Skeletal muscle satellite cell (primary cell): ENCODE measurements around the gene CDK8.

Experiments used
- H3K27me3 ChIP-seq: 2 replicates; pipeline ENCODE4 v1.7.0; 2013; ENCODE audit warnings: low read length; ENCODE audit not compliant: control insufficient read depth, insufficient read depth
- H3K36me3 ChIP-seq: 2 replicates; pipeline ENCODE4 v1.7.0; 2013; ENCODE audit warnings: mild to moderate bottlenecking, control low read depth, low read length; ENCODE audit not compliant: insufficient read depth
- H3K4me1 ChIP-seq: 2 replicates; pipeline ENCODE4 v1.7.0; 2013; ENCODE audit warnings: low read length; ENCODE audit not compliant: control insufficient read depth, insufficient read depth
- H3K4me2 ChIP-seq: 2 replicates; pipeline ENCODE4 v1.7.0; 2013; ENCODE audit warnings: mild to moderate bottlenecking, low read length
- H3K4me3 ChIP-seq: 2 replicates; pipeline ENCODE4 v1.7.0; 2013; ENCODE audit warnings: low read length
- H3K9ac ChIP-seq: 2 replicates; pipeline ENCODE4 v1.7.0; 2013; ENCODE audit warnings: mild to moderate bottlenecking, low read depth, low read length, moderate library complexity
- H3K9me3 ChIP-seq: replicated peaks from 2 replicates; pipeline ENCODE4 v1.7.0; 2013; ENCODE audit warnings: mild to moderate bottlenecking, control low read depth, low read length

The CDK8 gene

GRCh38 chr13:26386026-26386425, 132.1 kb downstream of the CDK8 start:
- Histone ChIP-seq H3K4me2 (no peak overlapping the region), H3K9ac (no peak overlapping the region), H3K27me3 (no peaks in the 10 kb centered on the region), H3K9me3 (no peaks in the 10 kb centered on the region), H3K4me1 (no peaks in the 10 kb centered on the region), H3K4me3 (no peak overlapping the region), H3K36me3 (peaks cover 15% of the 10 kb centered on the region)

GRCh38 chr13:26390203-26390602, 136.3 kb downstream of the CDK8 start:
- Histone ChIP-seq H3K9ac (no peak overlapping the region), H3K36me3 (peaks cover 12% of the 10 kb centered on the region), H3K4me1 (no peaks in the 10 kb centered on the region), H3K4me3 (no peak overlapping the region), H3K27me3 (no peaks in the 10 kb centered on the region), H3K9me3 (no peaks in the 10 kb centered on the region), H3K4me2 (no peak overlapping the region)

- H3K4me3 ChIP-seq, result no peak overlapping the region
- no peaks in the 10 kb centered on the region for H3K27me3 ChIP-seq
- H3K9me3 ChIP-seq, result no peaks in the 10 kb centered on the region
- peaks cover 18% of the 10 kb centered on the region for H3K36me3 ChIP-seq
- no peaks in the 10 kb centered on the region for H3K4me1 ChIP-seq
- H3K4me2 ChIP-seq, result no peak overlapping the region
- H3K9ac ChIP-seq, result no peak overlapping the region
Measured at GRCh38 chr13:26400545-26400944, 146.6 kb downstream of the CDK8 start.

DNA sequence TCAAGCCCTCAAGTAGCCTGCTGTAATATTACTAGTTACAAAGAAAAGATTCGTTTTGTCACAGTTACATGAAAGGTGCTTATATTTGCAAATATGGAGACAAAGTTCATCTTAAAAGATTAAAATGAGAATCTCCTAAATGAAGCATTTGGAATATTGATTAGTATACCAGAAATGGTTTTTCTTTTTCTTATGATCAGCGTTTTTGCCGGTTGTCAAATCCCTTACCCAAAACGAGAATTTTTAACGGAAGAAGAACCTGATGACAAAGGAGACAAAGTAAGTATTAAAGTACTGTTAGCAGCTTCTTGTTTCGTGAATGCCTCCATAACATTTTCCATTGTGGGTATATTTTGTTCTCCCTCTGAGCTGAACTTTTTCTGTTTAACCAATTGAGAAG, 147.1 kb downstream of the CDK8 start:
- Histone ChIP-seq H3K4me2 (no peak overlapping the region), H3K4me3 (no peak overlapping the region), H3K9ac (no peak overlapping the region), H3K27me3 (no peaks in the 10 kb centered on the region), H3K4me1 (no peaks in the 10 kb centered on the region), H3K9me3 (no peaks in the 10 kb centered on the region), H3K36me3 (peaks cover 18% of the 10 kb centered on the region)

- Histone ChIP-seq H3K4me1 (no peaks in the 10 kb centered on the region), H3K27me3 (no peaks in the 10 kb centered on the region), H3K4me3 (no peak overlapping the region), H3K4me2 (no peak overlapping the region), H3K9me3 (no peaks in the 10 kb centered on the region), H3K9ac (no peak overlapping the region), H3K36me3 (peaks cover 18% of the 10 kb centered on the region)
Measured at GRCh38 chr13:26401578-26402021, 147.7 kb downstream of the CDK8 start.

- no peaks in the 10 kb centered on the region for H3K4me1 ChIP-seq
- no peaks in the 10 kb centered on the region for H3K27me3 ChIP-seq
- no peak overlapping the region for H3K4me3 ChIP-seq
- H3K36me3 ChIP-seq, result peaks cover 11% of the 10 kb centered on the region
- H3K9me3 ChIP-seq, result no peaks in the 10 kb centered on the region
- H3K4me2 ChIP-seq, result no peak overlapping the region
- H3K9ac ChIP-seq, result no peak overlapping the region
Measured at GRCh38 chr13:26406791-26407190, 152.9 kb downstream of the CDK8 start.

- no peak overlapping the region for H3K9ac ChIP-seq
- H3K4me1 ChIP-seq, result no peaks in the 10 kb centered on the region
- no peak overlapping the region for H3K4me2 ChIP-seq
- no peak overlapping the region for H3K4me3 ChIP-seq
- no peaks in the 10 kb centered on the region for H3K36me3 ChIP-seq
- H3K27me3 ChIP-seq, result no peaks in the 10 kb centered on the region
- no peaks in the 10 kb centered on the region for H3K9me3 ChIP-seq
Measured at GRCh38 chr13:26411206-26411605, 157.3 kb downstream of the CDK8 start.

DNA sequence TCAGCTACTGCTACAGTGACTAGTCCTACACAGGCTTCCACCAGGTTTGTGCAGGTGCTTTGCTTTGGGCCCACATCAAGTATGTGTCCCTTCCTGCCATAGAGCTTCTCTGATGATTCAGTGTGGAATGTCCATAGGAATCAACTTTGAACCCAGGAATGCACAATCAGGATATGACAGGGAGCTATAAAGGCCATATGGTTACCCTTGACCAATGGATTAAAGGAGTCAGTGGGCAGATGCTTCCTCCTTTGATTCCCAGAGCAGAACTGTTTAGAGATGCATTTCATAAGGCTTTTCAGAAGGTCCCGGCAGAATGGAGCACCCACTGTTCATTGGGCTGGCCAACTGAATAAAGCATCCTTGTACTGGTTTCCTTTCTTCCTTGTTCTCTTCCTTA, 158.3 kb downstream of the CDK8 start:
- H3K4me3 ChIP-seq, result no peak overlapping the region
- no peaks in the 10 kb centered on the region for H3K36me3 ChIP-seq
- no peak overlapping the region for H3K4me2 ChIP-seq

DNA sequence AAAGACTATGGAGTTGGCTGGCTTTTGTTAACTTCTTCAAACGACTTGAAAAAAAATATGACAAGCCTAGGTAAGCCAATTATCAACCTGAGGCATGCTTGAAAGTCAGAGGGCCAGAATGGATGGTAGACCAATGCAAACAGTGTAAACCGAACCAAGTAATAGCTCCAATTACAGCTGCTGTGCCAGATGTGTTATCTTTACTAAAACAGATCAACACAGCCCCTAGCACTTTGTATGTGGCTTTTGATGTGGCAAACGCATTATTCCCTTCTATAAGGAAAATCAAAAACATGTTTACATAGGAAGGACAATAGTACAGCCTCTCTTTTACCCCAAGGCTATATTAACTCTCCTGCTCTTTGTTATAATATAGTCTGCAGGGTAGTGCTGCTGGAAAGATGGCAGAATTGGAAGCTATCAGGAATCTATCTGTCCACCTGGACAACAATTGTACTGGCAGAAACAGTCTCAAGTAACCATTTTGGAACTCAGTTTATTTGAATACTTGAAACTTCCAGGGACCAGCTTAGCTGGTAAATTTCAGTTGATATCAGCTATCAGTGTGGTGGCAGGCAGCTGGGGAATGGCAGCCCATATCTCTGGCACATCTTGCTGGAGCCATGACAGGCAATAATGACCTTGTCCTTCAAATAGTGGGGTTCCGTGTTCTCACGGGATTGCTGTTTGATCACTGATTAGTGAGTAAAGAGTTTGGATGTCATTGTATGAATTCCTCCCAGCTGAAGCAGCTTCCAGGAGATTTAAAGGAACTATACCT, 159.2 kb downstream of the CDK8 start:
- no peak overlapping the region for H3K9ac ChIP-seq
- H3K36me3 ChIP-seq, result no peaks in the 10 kb centered on the region
- no peak overlapping the region for H3K4me2 ChIP-seq
- H3K27me3 ChIP-seq, result no peaks in the 10 kb centered on the region
- no peaks in the 10 kb centered on the region for H3K4me1 ChIP-seq
- H3K4me3 ChIP-seq, result no peak overlapping the region
- H3K9me3 ChIP-seq, result no peaks in the 10 kb centered on the region

More for the DNA sequence above, 158.3 kb downstream of the CDK8 start:
- Histone ChIP-seq H3K9me3 (no peaks in the 10 kb centered on the region), H3K9ac (no peak overlapping the region), H3K4me1 (no peaks in the 10 kb centered on the region), H3K27me3 (no peaks in the 10 kb centered on the region)

GRCh38 chr13:26420282-26420960, 166.5 kb downstream of the CDK8 start:
- no peak overlapping the region for H3K4me2 ChIP-seq
- H3K9ac ChIP-seq, result no peak overlapping the region
- peaks cover 8% of the 10 kb centered on the region for H3K27me3 ChIP-seq
- H3K9me3 ChIP-seq, result no peaks in the 10 kb centered on the region
- H3K4me3 ChIP-seq, result no peak overlapping the region
- H3K4me1 ChIP-seq, result no peaks in the 10 kb centered on the region
- H3K36me3 ChIP-seq, result no peaks in the 10 kb centered on the region

GRCh38 chr13:26422036-26422435, 168.1 kb downstream of the CDK8 start:
- H3K9ac ChIP-seq, result no peak overlapping the region
- H3K9me3 ChIP-seq, result no peaks in the 10 kb centered on the region

GRCh38 chr13:26423629-26424028, 169.7 kb downstream of the CDK8 start:
- Histone ChIP-seq H3K4me2 (no peak overlapping the region), H3K9me3 (no peaks in the 10 kb centered on the region), H3K27me3 (peaks cover 8% of the 10 kb centered on the region), H3K9ac (no peak overlapping the region), H3K4me1 (no peaks in the 10 kb centered on the region), H3K4me3 (no peak overlapping the region), H3K36me3 (no peaks in the 10 kb centered on the region)

More at GRCh38 chr13:26422036-26422435, 168.1 kb downstream of the CDK8 start:
- no peak overlapping the region for H3K4me3 ChIP-seq
- no peaks in the 10 kb centered on the region for H3K4me1 ChIP-seq
- no peak overlapping the region for H3K4me2 ChIP-seq
- peaks cover 8% of the 10 kb centered on the region for H3K27me3 ChIP-seq
- no peaks in the 10 kb centered on the region for H3K36me3 ChIP-seq
